ENCODE results near the gene FILIP1L. TPM values are rescaled to one million over a fixed set of nuclear protein-coding genes. Genes with fewer than 3 reads are reported as not detected.

FILIP1L gene
- total and polyA plus RNA-seq, 2 of the 8 experiments (the other 6 are each of a cell fraction or from before 2014, with no cell fraction given), result 0.06 to 0.09 TPM

DNA sequence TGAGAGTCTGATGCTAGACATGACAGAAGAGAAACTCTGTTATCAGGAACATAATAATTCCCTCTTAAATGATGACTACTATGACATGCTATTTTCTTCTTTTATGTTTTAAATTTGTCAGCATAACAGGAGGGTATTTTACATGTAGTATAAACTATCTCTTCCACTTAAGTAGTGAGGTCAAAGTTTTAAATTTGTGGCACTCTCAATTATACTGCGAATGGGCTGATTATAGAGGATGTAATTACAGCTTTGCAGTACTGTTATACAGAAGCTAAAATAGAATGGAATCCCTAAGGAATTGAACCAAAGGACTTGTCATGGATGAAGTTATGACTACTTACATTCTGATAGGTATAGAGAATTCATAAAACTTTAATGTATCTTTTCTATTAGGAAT, 262.3 kb downstream of the FILIP1L start (continued):
- TF ChIP-seq, protein P1, sequence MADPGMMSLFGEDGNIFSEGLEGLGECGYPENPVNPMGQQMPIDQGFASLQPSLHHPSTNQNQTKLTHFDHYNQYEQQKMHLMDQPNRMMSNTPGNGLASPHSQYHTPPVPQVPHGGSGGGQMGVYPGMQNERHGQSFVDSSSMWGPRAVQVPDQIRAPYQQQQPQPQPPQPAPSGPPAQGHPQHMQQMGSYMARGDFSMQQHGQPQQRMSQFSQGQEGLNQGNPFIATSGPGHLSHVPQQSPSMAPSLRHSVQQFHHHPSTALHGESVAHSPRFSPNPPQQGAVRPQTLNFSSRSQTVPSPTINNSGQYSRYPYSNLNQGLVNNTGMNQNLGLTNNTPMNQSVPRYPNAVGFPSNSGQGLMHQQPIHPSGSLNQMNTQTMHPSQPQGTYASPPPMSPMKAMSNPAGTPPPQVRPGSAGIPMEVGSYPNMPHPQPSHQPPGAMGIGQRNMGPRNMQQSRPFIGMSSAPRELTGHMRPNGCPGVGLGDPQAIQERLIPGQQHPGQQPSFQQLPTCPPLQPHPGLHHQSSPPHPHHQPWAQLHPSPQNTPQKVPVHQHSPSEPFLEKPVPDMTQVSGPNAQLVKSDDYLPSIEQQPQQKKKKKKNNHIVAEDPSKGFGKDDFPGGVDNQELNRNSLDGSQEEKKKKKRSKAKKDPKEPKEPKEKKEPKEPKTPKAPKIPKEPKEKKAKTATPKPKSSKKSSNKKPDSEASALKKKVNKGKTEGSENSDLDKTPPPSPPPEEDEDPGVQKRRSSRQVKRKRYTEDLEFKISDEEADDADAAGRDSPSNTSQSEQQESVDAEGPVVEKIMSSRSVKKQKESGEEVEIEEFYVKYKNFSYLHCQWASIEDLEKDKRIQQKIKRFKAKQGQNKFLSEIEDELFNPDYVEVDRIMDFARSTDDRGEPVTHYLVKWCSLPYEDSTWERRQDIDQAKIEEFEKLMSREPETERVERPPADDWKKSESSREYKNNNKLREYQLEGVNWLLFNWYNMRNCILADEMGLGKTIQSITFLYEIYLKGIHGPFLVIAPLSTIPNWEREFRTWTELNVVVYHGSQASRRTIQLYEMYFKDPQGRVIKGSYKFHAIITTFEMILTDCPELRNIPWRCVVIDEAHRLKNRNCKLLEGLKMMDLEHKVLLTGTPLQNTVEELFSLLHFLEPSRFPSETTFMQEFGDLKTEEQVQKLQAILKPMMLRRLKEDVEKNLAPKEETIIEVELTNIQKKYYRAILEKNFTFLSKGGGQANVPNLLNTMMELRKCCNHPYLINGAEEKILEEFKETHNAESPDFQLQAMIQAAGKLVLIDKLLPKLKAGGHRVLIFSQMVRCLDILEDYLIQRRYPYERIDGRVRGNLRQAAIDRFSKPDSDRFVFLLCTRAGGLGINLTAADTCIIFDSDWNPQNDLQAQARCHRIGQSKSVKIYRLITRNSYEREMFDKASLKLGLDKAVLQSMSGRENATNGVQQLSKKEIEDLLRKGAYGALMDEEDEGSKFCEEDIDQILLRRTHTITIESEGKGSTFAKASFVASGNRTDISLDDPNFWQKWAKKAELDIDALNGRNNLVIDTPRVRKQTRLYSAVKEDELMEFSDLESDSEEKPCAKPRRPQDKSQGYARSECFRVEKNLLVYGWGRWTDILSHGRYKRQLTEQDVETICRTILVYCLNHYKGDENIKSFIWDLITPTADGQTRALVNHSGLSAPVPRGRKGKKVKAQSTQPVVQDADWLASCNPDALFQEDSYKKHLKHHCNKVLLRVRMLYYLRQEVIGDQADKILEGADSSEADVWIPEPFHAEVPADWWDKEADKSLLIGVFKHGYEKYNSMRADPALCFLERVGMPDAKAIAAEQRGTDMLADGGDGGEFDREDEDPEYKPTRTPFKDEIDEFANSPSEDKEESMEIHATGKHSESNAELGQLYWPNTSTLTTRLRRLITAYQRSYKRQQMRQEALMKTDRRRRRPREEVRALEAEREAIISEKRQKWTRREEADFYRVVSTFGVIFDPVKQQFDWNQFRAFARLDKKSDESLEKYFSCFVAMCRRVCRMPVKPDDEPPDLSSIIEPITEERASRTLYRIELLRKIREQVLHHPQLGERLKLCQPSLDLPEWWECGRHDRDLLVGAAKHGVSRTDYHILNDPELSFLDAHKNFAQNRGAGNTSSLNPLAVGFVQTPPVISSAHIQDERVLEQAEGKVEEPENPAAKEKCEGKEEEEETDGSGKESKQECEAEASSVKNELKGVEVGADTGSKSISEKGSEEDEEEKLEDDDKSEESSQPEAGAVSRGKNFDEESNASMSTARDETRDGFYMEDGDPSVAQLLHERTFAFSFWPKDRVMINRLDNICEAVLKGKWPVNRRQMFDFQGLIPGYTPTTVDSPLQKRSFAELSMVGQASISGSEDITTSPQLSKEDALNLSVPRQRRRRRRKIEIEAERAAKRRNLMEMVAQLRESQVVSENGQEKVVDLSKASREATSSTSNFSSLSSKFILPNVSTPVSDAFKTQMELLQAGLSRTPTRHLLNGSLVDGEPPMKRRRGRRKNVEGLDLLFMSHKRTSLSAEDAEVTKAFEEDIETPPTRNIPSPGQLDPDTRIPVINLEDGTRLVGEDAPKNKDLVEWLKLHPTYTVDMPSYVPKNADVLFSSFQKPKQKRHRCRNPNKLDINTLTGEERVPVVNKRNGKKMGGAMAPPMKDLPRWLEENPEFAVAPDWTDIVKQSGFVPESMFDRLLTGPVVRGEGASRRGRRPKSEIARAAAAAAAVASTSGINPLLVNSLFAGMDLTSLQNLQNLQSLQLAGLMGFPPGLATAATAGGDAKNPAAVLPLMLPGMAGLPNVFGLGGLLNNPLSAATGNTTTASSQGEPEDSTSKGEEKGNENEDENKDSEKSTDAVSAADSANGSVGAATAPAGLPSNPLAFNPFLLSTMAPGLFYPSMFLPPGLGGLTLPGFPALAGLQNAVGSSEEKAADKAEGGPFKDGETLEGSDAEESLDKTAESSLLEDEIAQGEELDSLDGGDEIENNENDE (IDR thresholded peaks at IDR 0.05; ENCODE audit: insufficient replicate concordance, low read length), result no peak
- TF ChIP-seq CTBP2 (IDR thresholded peaks at IDR 0.05; ENCODE audit: borderline replicate concordance, insufficient read depth, insufficient read length, low read length) (no peak), CHD2 (IDR thresholded peaks at IDR 0.05; ENCODE audit: low read length) (no peak), HDAC6 (IDR thresholded peaks at IDR 0.05; ENCODE audit: low read depth, low read length) (no peak)

All from H1 (cell line).